ENCODE data around the gene KRT33B. TPM values are rescaled to one million over a fixed set of nuclear protein-coding genes. Genes with fewer than 3 reads are reported as not detected.
"Not testable (repeated sequence)": the region's sequence is repeated elsewhere in the genome, so short reads cannot be mapped to it uniquely, and the experiment has no call there.

KRT33B gene
- total RNA-seq, 1 donor from 2014 or later, result not detected

DNA sequence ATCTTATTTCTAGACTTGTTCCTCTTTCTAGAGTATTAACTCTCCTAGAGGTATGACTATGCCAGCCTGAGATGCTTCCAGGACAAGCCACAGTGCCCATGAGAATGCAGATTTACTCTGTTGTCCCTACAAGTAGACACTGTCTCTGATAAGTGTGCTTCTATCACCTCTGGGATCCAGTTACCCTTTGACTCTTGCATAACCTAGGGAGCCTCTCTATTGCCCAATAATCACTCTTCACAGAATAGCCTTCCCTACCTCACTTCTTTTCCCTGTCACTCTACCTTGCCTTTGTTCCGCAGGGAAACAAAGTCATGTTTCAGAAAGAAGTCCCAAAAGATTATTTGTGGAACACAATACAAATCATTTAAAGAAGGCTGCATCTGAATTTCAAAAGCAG is 14.1 kb upstream of the KRT33B start:
- no peak for DNase-seq
- Histone ChIP-seq H3K36me3 (no peaks in the 10 kb centered on the region), H3K9me3 (peaks cover 7% of the 10 kb centered on the region), H3K27ac (no peak overlapping the region), H3K4me1 (no peaks in the 10 kb centered on the region), H3K27me3 (ENCODE audit: low read depth) (peaks cover 6% of the 10 kb centered on the region), H3K4me3 (no peak overlapping the region)
- TF ChIP-seq, protein P1, sequence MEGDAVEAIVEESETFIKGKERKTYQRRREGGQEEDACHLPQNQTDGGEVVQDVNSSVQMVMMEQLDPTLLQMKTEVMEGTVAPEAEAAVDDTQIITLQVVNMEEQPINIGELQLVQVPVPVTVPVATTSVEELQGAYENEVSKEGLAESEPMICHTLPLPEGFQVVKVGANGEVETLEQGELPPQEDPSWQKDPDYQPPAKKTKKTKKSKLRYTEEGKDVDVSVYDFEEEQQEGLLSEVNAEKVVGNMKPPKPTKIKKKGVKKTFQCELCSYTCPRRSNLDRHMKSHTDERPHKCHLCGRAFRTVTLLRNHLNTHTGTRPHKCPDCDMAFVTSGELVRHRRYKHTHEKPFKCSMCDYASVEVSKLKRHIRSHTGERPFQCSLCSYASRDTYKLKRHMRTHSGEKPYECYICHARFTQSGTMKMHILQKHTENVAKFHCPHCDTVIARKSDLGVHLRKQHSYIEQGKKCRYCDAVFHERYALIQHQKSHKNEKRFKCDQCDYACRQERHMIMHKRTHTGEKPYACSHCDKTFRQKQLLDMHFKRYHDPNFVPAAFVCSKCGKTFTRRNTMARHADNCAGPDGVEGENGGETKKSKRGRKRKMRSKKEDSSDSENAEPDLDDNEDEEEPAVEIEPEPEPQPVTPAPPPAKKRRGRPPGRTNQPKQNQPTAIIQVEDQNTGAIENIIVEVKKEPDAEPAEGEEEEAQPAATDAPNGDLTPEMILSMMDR (IDR thresholded peaks at IDR 0.05), result no peak
- ATAC-seq, result no peak
- intact Hi-C loops (cut with DNase I), result no loop called here

DNA sequence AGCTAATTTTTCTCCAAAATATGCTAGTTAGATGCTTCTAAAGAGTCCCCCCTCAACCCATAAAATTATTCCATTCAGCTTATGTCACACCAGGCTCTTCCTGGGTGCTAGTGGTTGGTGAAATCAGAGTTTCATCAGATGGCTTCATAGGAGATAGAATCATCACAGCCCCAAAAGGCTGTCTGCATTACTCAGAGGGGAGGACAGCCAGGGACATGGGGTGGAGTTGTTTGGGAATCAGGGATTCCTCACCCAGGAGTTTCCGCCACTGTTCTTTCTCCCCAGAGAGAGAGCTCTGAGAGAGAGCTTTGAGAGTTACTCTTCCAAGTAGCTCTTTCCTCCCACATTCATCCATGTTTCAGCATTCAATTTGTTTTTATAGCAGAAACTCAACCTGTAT is 12.8 kb upstream of the KRT33B start:
- intact Hi-C loops (cut with DNase I), result no loop called here
- H3K27me3 ChIP-seq (ENCODE audit: low read depth), result peaks cover 6% of the 10 kb centered on the region
- H3K36me3 ChIP-seq, result no peaks in the 10 kb centered on the region
- peaks cover 7% of the 10 kb centered on the region for H3K9me3 ChIP-seq
- TF ChIP-seq, protein P1 (IDR thresholded peaks at IDR 0.05), result no peak
- DNase-seq (no peak), ATAC-seq (no peak)
- H3K4me3 ChIP-seq, result no peak overlapping the region
- H3K4me1 ChIP-seq, result no peaks in the 10 kb centered on the region
- H3K27ac ChIP-seq, result no peak overlapping the region

DNA sequence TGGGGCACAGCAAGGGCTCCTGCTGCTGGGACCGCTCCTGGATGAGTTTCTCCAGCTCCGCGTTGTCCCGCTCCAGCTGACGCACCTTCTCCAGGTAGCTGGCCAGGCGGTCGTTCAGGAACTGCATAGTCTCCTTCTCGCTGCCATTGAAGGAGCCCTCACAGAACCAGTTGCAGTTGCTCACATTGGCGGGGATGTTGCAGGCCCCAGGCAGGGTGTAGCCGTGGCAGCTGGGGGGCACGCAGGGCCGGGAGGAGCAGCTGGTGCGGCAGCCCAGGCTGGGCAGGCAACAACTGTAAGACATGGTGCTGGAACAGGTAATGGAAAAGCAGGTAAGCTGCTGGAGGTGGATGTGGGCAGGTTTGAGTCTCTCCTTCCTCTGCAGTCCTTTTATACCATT is 12.3 kb upstream of the KRT33B start, which contains the start of gene KRT34:
TSS of gene KRT34 (minus strand) at position 364 of the 400 bp plus-strand sequence. CDS start at position 304, 60 bp downstream.
- H3K4me1 ChIP-seq; H3K9me3 ChIP-seq; H3K36me3 ChIP-seq; H3K27ac ChIP-seq; H3K4me3 ChIP-seq; H3K27me3 ChIP-seq (ENCODE audit: low read depth); ATAC-seq; DNase-seq; intact Hi-C loops (cut with DNase I): not testable (repeated sequence)

- H3K4me3 ChIP-seq; DNase-seq; H3K4me1 ChIP-seq; H3K36me3 ChIP-seq; H3K27ac ChIP-seq; H3K27me3 ChIP-seq (ENCODE audit: low read depth); H3K9me3 ChIP-seq; intact Hi-C loops (cut with DNase I); ATAC-seq: not testable (repeated sequence)
Observed at GRCh38 chr17:41380091-41380490, 10.5 kb upstream of the KRT33B start.

DNA sequence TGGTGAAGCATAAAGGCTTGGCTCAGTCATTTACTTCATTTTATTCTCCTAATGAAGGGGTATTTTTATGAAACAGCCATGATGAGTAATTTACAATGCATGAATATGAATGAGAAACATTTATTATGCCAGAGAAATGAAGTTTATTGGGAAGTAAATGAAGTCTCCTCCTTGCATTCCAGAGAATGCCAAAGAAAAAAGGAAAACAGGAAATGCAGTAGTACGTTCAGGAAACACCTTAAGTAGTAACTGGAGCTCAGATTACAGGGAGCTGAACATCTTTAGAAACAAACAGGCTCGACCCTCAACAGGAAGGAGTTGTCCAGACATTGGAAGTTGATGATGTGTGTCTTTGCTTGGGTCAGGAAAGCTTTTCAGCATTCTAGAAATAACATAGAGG is 7.9 kb upstream of the KRT33B start:
- no peak overlapping the region for H3K27ac ChIP-seq
- TF ChIP-seq, protein P1 (IDR thresholded peaks at IDR 0.05), result no peak
- peaks cover 6% of the 10 kb centered on the region for H3K27me3 ChIP-seq (ENCODE audit: low read depth)
- H3K9me3 ChIP-seq, result no peaks in the 10 kb centered on the region
- DNase-seq (no peak), ATAC-seq (no peak)
- H3K4me3 ChIP-seq, result no peak overlapping the region
- intact Hi-C loops (cut with DNase I), result no loop called here
- H3K4me1 ChIP-seq, result no peaks in the 10 kb centered on the region
- no peaks in the 10 kb centered on the region for H3K36me3 ChIP-seq

DNA sequence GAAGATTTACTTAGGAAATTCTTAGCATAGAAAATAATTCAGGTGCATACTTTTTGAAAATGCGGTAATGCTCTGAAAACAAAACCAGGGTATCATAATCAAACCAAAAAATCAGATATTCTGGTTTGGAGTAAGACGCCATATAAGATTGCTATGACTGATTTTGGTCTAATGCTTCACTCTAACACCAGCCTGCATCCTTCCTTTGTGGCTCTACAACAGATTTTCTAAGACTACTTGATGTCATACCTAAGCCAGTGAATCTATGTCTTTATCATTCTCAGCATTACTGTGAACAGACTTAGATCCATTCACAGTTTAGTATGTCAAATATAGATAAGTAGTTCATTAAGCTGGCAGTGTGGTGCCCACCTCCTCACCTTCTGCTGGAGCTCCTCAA is 590 bp downstream of the KRT33B start:
- H3K9me3 ChIP-seq, result no peaks in the 10 kb centered on the region

More for the DNA sequence above, 590 bp downstream of the KRT33B start:
- Histone ChIP-seq H3K4me3 (no peak overlapping the region), H3K36me3 (no peaks in the 10 kb centered on the region), H3K4me1 (no peaks in the 10 kb centered on the region), H3K27me3 (ENCODE audit: low read depth) (no peaks in the 10 kb centered on the region), H3K27ac (no peak overlapping the region)
- TF ChIP-seq, protein P1 (IDR thresholded peaks at IDR 0.05), result no peak
- no peak for ATAC-seq
- no peak for DNase-seq
- intact Hi-C loops (cut with DNase I), result no loop called here
